ENCODE measurements around the gene OR6B1. TPM values are rescaled to one million over a fixed set of nuclear protein-coding genes. Genes with fewer than 3 reads are reported as not detected.
"Not testable (repeated sequence)": the region's sequence is repeated elsewhere in the genome, so short reads cannot be mapped to it uniquely, and the experiment has no call there.

OR6B1 gene
- total RNA-seq, 1 experiment from 2014 or later, result not detected

- Histone ChIP-seq H3K27me3 (ENCODE audit: control insufficient read depth, insufficient read depth, low read length) (no peaks in the 10 kb centered on the region), H3K4me3 (ENCODE audit: insufficient read depth, low read depth, low read length) (no peak overlapping the region), H3K36me3 (replicated peaks; ENCODE audit: control insufficient read depth, insufficient read depth, low read length) (no peaks in the 10 kb centered on the region)
- DNase-seq, result no peak
Observed at GRCh38 chr7:143983960-143984359, 16.2 kb upstream of the OR6B1 start.

- DNase-seq, result no peak
- H3K27me3 ChIP-seq (ENCODE audit: control insufficient read depth, insufficient read depth, low read length), result no peaks in the 10 kb centered on the region
- H3K36me3 ChIP-seq (replicated peaks; ENCODE audit: control insufficient read depth, insufficient read depth, low read length), result no peaks in the 10 kb centered on the region
- H3K4me3 ChIP-seq (ENCODE audit: insufficient read depth, low read depth, low read length), result no peak overlapping the region
Observed at GRCh38 chr7:143987513-143987912, 12.6 kb upstream of the OR6B1 start.

DNA sequence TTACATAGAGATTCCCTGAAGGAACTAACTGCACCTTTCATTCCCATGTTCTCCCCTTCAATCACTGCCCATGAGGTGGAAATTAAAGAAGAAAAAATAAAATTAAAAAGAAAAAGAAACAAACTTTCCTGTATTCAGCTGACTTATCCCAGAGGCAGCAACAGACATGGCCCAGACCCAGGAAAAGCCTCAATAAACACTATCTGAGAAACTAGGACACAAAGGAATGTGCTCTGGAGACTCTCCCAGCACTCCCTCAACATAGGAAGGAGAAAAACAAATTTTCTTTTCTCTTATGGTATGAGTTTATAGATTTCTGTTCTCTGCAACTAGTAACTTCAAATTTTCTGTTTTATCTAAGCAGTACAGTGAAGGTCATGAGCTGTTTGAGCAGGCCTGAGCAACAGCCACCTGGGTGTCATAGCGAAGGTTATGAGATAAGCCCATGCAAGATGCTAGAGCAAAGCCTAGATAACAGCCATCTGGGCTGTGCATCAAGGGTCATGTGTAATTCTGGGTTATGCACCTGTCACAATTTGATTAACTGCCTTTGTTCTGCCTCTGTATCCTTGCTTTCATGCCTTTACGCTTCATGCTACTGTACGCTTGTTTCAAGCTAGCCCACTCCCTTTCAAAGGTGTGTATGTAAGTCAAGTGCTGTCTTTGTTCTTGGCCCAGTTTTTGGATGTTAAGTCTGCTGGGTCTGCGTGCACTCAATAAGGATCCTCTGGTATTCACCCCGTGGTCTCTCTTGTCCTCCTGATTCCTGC, 11.0 kb upstream of the OR6B1 start:
- H3K36me3 ChIP-seq (replicated peaks; ENCODE audit: control insufficient read depth, insufficient read depth, low read length), result no peaks in the 10 kb centered on the region
- H3K27me3 ChIP-seq (ENCODE audit: control insufficient read depth, insufficient read depth, low read length), result no peaks in the 10 kb centered on the region
- H3K4me3 ChIP-seq (ENCODE audit: insufficient read depth, low read depth, low read length), result no peak overlapping the region
- DNase-seq, result no peak

DNA sequence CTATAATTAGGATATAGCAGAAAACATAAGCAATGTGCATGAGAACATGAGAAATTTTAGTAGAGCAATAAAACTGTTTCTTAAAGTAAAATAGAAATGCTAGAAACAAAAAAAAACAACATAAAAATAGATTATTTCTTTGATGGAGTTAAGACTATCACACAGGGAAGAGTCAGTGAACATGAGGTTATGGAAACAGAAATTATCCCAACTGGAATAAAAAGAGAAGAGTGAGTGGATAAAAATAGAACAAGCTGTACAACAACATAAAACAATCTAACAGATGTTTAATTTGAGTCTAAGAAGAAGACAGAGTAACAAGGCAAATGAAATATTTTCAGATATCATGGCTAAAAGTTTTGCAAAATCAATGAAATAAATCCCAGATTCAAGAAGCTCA, 7.5 kb upstream of the OR6B1 start:
- Histone ChIP-seq H3K36me3 (replicated peaks; ENCODE audit: control insufficient read depth, insufficient read depth, low read length) (no peaks in the 10 kb centered on the region), H3K27me3 (ENCODE audit: control insufficient read depth, insufficient read depth, low read length) (no peaks in the 10 kb centered on the region), H3K4me3 (ENCODE audit: insufficient read depth, low read depth, low read length) (no peak overlapping the region)
- no peak for DNase-seq

- DNase-seq, result no peak
Observed at GRCh38 chr7:143993924-143994323, 6.2 kb upstream of the OR6B1 start.

DNA sequence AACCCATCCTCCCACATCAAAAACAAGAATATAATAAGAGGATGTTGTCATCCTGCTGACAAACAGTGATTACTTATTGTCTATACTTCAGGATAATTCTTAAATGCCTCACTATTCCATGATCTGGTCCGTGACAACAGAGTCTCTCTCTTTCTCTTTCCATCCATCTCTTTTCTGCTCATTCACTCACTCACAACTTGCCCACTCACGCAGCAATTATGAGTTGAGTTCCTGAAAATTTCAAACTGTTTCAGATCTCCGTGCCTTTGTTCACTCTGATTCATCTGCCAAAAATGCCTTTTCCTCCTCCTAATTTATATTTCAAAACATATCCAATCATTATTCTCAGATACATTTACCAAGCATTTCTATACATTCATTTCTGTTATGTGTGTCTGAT, 1.4 kb downstream of the OR6B1 start:
- DNase-seq, result no peak
- no peak overlapping the region for H3K4me3 ChIP-seq (ENCODE audit: insufficient read depth, low read depth, low read length)
- no peaks in the 10 kb centered on the region for H3K27me3 ChIP-seq (ENCODE audit: control insufficient read depth, insufficient read depth, low read length)
- no peaks in the 10 kb centered on the region for H3K36me3 ChIP-seq (replicated peaks; ENCODE audit: control insufficient read depth, insufficient read depth, low read length)

More at GRCh38 chr7:143993924-143994323, 6.2 kb upstream of the OR6B1 start:
- H3K36me3 ChIP-seq (replicated peaks; ENCODE audit: control insufficient read depth, insufficient read depth, low read length), result no peaks in the 10 kb centered on the region
- no peak overlapping the region for H3K4me3 ChIP-seq (ENCODE audit: insufficient read depth, low read depth, low read length)
- no peaks in the 10 kb centered on the region for H3K27me3 ChIP-seq (ENCODE audit: control insufficient read depth, insufficient read depth, low read length)

GRCh38 chr7:144004703-144005102, 4.6 kb downstream of the OR6B1 start:
- no peak for DNase-seq
- Histone ChIP-seq H3K27me3 (ENCODE audit: control insufficient read depth, insufficient read depth, low read length) (no peaks in the 10 kb centered on the region), H3K4me3 (ENCODE audit: insufficient read depth, low read depth, low read length) (no peak overlapping the region), H3K36me3 (replicated peaks; ENCODE audit: control insufficient read depth, insufficient read depth, low read length) (no peaks in the 10 kb centered on the region)

- H3K27me3 ChIP-seq (ENCODE audit: control insufficient read depth, insufficient read depth, low read length), result no peaks in the 10 kb centered on the region
- DNase-seq, result no peak
- no peak overlapping the region for H3K4me3 ChIP-seq (ENCODE audit: insufficient read depth, low read depth, low read length)
- H3K36me3 ChIP-seq (replicated peaks; ENCODE audit: control insufficient read depth, insufficient read depth, low read length), result no peaks in the 10 kb centered on the region
Observed at GRCh38 chr7:144006029-144006691, 6.0 kb downstream of the OR6B1 start.

- no peaks in the 10 kb centered on the region for H3K36me3 ChIP-seq (replicated peaks; ENCODE audit: control insufficient read depth, insufficient read depth, low read length)
- H3K27me3 ChIP-seq (ENCODE audit: control insufficient read depth, insufficient read depth, low read length), result no peaks in the 10 kb centered on the region
- DNase-seq, result no peak
- no peak overlapping the region for H3K4me3 ChIP-seq (ENCODE audit: insufficient read depth, low read depth, low read length)
Observed at GRCh38 chr7:144006692-144007042, 6.5 kb downstream of the OR6B1 start.

- DNase-seq, result no peak
- no peak overlapping the region for H3K4me3 ChIP-seq (ENCODE audit: insufficient read depth, low read depth, low read length)
- no peaks in the 10 kb centered on the region for H3K27me3 ChIP-seq (ENCODE audit: control insufficient read depth, insufficient read depth, low read length)
- H3K36me3 ChIP-seq (replicated peaks; ENCODE audit: control insufficient read depth, insufficient read depth, low read length), result no peaks in the 10 kb centered on the region
Observed at GRCh38 chr7:144009361-144009760, 9.2 kb downstream of the OR6B1 start.

- H3K4me3 ChIP-seq (ENCODE audit: insufficient read depth, low read depth, low read length); H3K27me3 ChIP-seq (ENCODE audit: control insufficient read depth, insufficient read depth, low read length); DNase-seq; H3K36me3 ChIP-seq (replicated peaks; ENCODE audit: control insufficient read depth, insufficient read depth, low read length): not testable (repeated sequence)
Observed at GRCh38 chr7:144010061-144010460, 9.9 kb downstream of the OR6B1 start.

DNA sequence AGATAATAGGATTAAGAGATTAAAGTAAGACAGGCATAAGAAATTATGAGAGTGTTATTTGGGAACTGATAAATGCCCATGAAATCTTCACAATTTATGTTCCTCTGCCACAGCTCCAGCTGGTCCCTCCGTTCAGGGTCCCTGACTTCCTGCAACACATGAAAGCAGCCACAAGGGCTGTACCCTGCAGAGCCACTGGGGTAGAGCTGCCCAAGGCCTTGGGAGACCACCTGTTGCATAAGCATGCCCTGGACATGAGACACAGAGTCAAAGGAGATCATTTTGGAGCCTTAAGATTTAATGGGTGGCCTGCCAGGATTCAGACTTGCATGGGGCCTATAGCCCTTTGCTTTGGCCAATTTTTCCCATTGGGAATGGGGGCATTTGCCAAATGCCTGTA, 10.7 kb downstream of the OR6B1 start:
- H3K27me3 ChIP-seq (ENCODE audit: control insufficient read depth, insufficient read depth, low read length); H3K4me3 ChIP-seq (ENCODE audit: insufficient read depth, low read depth, low read length); H3K36me3 ChIP-seq (replicated peaks; ENCODE audit: control insufficient read depth, insufficient read depth, low read length); DNase-seq: not testable (repeated sequence)

DNA sequence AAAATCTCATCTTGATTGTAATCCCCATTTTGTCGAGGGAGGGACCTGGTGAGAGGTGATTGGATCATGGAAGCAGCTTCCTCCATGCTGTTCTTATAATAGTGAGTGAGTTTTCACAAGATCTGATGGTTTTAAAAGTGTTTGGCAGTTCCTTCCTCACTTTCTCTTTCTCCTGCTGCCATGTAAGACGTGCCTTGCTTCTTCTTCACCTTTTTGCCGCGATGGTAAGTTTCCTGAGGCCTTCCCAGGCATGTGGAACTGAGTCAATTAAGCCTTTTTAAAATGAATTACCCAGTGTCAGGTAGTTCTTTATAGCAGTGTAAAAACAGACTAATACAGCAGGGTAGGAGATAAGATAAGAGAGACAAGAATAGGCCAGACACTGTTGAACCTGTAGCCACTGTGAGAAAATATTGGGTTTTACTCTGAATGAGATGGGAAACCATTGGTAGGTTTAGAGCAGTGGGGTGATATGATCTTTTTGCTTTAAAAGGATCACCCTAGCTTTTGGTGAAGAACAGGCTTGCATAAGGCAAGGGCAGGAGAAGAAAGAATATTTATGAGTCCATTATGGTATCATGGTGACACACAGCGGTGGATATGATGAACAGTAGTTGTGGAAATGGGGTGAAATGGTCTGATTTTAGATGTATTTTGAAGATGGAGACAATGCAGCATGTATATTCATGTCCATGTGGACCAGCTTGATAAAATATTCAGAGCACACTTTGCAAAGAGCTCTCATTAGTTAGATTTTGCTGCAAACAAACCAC, 11.5 kb downstream of the OR6B1 start:
- DNase-seq, result no peak
- H3K27me3 ChIP-seq (ENCODE audit: control insufficient read depth, insufficient read depth, low read length), result no peaks in the 10 kb centered on the region
- H3K36me3 ChIP-seq (replicated peaks; ENCODE audit: control insufficient read depth, insufficient read depth, low read length), result no peaks in the 10 kb centered on the region
- H3K4me3 ChIP-seq (ENCODE audit: insufficient read depth, low read depth, low read length), result no peak overlapping the region

DNA sequence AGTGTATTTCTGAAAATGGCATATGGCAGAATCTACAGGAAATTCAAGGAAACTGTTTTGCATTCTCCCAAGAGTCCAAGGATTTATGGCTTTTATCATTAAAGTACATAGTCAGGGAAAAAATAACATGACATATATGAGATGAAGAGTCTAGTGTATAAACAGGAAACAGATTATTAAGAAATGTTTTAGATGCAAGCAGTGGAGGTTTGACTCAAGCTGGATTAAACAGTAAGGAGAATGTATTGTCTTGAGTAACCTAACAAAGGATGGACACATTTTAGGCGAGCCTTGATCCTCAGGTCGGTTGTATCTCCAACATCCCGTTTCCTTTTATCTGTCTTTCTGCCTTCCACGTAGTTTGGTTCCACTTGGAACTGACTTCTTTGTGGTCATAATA, 17.9 kb downstream of the OR6B1 start:
- Histone ChIP-seq H3K36me3 (replicated peaks; ENCODE audit: control insufficient read depth, insufficient read depth, low read length) (no peaks in the 10 kb centered on the region), H3K27me3 (ENCODE audit: control insufficient read depth, insufficient read depth, low read length) (no peaks in the 10 kb centered on the region), H3K4me3 (ENCODE audit: insufficient read depth, low read depth, low read length) (no peak overlapping the region)
- no peak for DNase-seq

- Histone ChIP-seq H3K36me3 (replicated peaks; ENCODE audit: control insufficient read depth, insufficient read depth, low read length) (no peaks in the 10 kb centered on the region), H3K4me3 (ENCODE audit: insufficient read depth, low read depth, low read length) (no peak overlapping the region), H3K27me3 (ENCODE audit: control insufficient read depth, insufficient read depth, low read length) (no peaks in the 10 kb centered on the region)
- DNase-seq, result no peak
Observed at GRCh38 chr7:144019457-144019856, 19.3 kb downstream of the OR6B1 start.

All from H7 (cell line).